ENCODE measurements around the gene ABCG4.

DNA sequence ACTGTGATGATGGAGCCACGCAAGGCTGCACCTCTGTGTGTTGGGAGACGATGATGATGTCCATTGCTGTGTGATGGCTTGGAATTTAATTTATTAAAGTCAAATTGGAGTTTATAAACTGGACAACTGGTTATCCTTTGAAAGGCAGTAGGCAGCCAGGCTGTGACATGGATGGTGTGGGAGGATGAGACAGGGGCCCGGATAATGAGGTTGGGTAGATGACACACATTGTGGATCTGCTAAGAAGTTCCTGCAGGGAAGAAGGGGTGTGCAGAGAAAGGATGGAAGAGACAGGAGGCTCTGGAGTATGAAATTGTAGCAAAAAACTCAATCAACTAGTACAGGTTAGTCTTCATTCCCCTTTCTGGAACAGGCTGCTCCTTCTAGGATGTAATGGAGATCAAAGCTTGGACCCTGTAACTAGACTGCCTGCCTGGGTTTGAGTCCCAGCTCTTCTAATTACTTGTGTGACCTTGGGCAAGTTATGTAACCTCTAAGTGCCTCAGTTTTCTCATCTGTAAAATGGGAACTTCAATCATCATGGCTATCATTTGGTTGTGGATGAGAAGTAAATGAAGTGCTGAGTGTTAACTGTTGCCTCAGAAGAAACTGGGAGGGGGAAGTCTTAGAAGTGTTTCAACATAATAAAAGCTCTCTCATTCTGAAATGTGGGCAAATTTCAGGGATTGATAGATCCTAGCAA is 31.7 kb upstream of the ABCG4 start:
- TF ChIP-seq, protein P1, sequence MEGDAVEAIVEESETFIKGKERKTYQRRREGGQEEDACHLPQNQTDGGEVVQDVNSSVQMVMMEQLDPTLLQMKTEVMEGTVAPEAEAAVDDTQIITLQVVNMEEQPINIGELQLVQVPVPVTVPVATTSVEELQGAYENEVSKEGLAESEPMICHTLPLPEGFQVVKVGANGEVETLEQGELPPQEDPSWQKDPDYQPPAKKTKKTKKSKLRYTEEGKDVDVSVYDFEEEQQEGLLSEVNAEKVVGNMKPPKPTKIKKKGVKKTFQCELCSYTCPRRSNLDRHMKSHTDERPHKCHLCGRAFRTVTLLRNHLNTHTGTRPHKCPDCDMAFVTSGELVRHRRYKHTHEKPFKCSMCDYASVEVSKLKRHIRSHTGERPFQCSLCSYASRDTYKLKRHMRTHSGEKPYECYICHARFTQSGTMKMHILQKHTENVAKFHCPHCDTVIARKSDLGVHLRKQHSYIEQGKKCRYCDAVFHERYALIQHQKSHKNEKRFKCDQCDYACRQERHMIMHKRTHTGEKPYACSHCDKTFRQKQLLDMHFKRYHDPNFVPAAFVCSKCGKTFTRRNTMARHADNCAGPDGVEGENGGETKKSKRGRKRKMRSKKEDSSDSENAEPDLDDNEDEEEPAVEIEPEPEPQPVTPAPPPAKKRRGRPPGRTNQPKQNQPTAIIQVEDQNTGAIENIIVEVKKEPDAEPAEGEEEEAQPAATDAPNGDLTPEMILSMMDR (conservative IDR thresholded peaks at IDR 0.05; ENCODE audit: low read depth in 2 of 2), result no peak
- no peak for TF ChIP-seq EZH2phosphoT487 (IDR thresholded peaks at IDR 0.05; ENCODE audit: unreplicated experiment)
- no peak for TF ChIP-seq CREB1 (CRISPR knock-in tag; IDR thresholded peaks at IDR 0.05; ENCODE audit: low read depth)
- no peak for TF ChIP-seq POLR2AphosphoS5 (IDR thresholded peaks at IDR 0.05; ENCODE audit: low read depth)
- TF ChIP-seq, protein P2, sequence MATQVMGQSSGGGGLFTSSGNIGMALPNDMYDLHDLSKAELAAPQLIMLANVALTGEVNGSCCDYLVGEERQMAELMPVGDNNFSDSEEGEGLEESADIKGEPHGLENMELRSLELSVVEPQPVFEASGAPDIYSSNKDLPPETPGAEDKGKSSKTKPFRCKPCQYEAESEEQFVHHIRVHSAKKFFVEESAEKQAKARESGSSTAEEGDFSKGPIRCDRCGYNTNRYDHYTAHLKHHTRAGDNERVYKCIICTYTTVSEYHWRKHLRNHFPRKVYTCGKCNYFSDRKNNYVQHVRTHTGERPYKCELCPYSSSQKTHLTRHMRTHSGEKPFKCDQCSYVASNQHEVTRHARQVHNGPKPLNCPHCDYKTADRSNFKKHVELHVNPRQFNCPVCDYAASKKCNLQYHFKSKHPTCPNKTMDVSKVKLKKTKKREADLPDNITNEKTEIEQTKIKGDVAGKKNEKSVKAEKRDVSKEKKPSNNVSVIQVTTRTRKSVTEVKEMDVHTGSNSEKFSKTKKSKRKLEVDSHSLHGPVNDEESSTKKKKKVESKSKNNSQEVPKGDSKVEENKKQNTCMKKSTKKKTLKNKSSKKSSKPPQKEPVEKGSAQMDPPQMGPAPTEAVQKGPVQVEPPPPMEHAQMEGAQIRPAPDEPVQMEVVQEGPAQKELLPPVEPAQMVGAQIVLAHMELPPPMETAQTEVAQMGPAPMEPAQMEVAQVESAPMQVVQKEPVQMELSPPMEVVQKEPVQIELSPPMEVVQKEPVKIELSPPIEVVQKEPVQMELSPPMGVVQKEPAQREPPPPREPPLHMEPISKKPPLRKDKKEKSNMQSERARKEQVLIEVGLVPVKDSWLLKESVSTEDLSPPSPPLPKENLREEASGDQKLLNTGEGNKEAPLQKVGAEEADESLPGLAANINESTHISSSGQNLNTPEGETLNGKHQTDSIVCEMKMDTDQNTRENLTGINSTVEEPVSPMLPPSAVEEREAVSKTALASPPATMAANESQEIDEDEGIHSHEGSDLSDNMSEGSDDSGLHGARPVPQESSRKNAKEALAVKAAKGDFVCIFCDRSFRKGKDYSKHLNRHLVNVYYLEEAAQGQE (IDR thresholded peaks at IDR 0.05; ENCODE audit: unreplicated experiment), result no peak

Data from GM23338 (cell line).